SK-N-SH (cell line): Measurements from ENCODE around the gene FAM204A. TPM values are rescaled to one million over a fixed set of nuclear protein-coding genes. Genes with fewer than 3 reads are reported as not detected.

Experiments
- CTCF ChIA-PET: fragments of 300-600, 350-600 bp; formaldehyde crosslinking; extraction: SDS; loops from one replicate; lab custom pipeline; 2021; lab: Yijun Ruan, JAX
- POLR2A ChIA-PET: fragments of 350-600 bp; sonication (Branson Sonifier 250); formaldehyde crosslinking; extraction: SDS; loops from one replicate; lab custom pipeline; 2020; ENCODE audit warnings: antibody characterized with exemption, inconsistent platforms; lab: Yijun Ruan, JAX
- DNase-seq: peaks from one replicate; pipeline ENCODE4 v3.0.0; 2012
- H2AFZ ChIP-seq: fragments of 200-600 bp; sonication (generic); 2 replicates; pipeline ENCODE4 v1.8.1; 2016; ENCODE audit warnings: antibody characterized with exemption, mild to moderate bottlenecking, low read depth
- H3F3A ChIP-seq: fragments of 200-600 bp; sonication (generic); replicated peaks from 2 replicates; pipeline ENCODE3; 2016; ENCODE audit warnings: antibody characterized with exemption, mild to moderate bottlenecking; ENCODE audit not compliant: insufficient read depth
- H3K27ac ChIP-seq, 2 experiments: fragments of 200-500 bp in 1 of 2; fragments of 200-600 bp in 1 of 2; sonication (Bioruptor generic) in 1 of 2; sonication (generic), shearing (Covaris generic) in 1 of 2; 2 replicates each; pipeline versions ENCODE4 v1.5.1 to v1.6.1; 2014 to 2016; ENCODE audit warnings: low read depth in 2 of 2, inconsistent platforms in 1 of 2, low read length in 1 of 2, mild to moderate bottlenecking in 1 of 2, mixed read lengths in 1 of 2
- H3K27me3 ChIP-seq: fragments of 200-600 bp; sonication (generic), shearing (Covaris generic); 2 replicates; pipeline ENCODE4 v1.6.1; 2016; ENCODE audit warnings: mixed run types; ENCODE audit not compliant: insufficient read depth
- H3K36me3 ChIP-seq, 2 experiments: fragments of 200-500 bp in 1 of 2; fragments of 200-600 bp in 1 of 2; sonication (Bioruptor generic) in 1 of 2; sonication (generic) in 1 of 2; replicated peaks in 1 of 2; 2 replicates each; pipeline versions ENCODE3 to v1.5.1; 2014 to 2016; ENCODE audit warnings: low read length in 1 of 2, mild to moderate bottlenecking in 1 of 2; ENCODE audit not compliant: insufficient read depth in 2 of 2, control insufficient read depth in 1 of 2
- H3K4me1 ChIP-seq, 2 experiments: fragments of 200-500 bp in 1 of 2; fragments of 200-600 bp in 1 of 2; sonication (Bioruptor generic) in 1 of 2; sonication (generic), shearing (Covaris generic) in 1 of 2; 2 replicates each; pipeline versions ENCODE4 v1.5.1 to v1.6.1; 2014 to 2016; ENCODE audit warnings: low read depth in 1 of 2, low read length in 1 of 2, mixed run types in 1 of 2; ENCODE audit not compliant: insufficient read depth in 2 of 2, control insufficient read depth in 1 of 2
- H3K4me2 ChIP-seq: fragments of 200-600 bp; sonication (generic), shearing (Covaris generic); 2 replicates; pipeline ENCODE4 v1.6.1; 2017; ENCODE audit warnings: mixed run types
- H3K4me3 ChIP-seq, 2 experiments: fragments of 200-500 bp in 1 of 2; fragments of 200-600 bp in 1 of 2; sonication (Bioruptor generic) in 1 of 2; sonication (generic), shearing (Covaris generic) in 1 of 2; 2 replicates each; pipeline versions ENCODE4 v1.5.1 to v1.8.1; 2014 to 2016; ENCODE audit warnings: low read depth in 2 of 2, inconsistent platforms in 1 of 2, low read length in 1 of 2, mild to moderate bottlenecking in 1 of 2, mixed read lengths in 1 of 2, moderate library complexity in 1 of 2
- H3K79me2 ChIP-seq: fragments of 200-600 bp; sonication (generic); 2 replicates; pipeline ENCODE4 v1.8.1; 2017; ENCODE audit warnings: mild to moderate bottlenecking; ENCODE audit not compliant: insufficient read depth
- H3K9ac ChIP-seq: fragments of 200-600 bp; sonication (generic); 2 replicates; pipeline ENCODE4 v1.6.1; 2017; ENCODE audit warnings: mixed run types
- H3K9me2 ChIP-seq: fragments of 200-600 bp; sonication (generic); 2 replicates; pipeline ENCODE4 v1.6.1; 2017; ENCODE audit warnings: mixed run types
- H3K9me3 ChIP-seq: fragments of 200-600 bp; sonication (generic); 2 replicates; pipeline ENCODE4 v1.6.1; 2017; ENCODE audit warnings: mixed run types, mild to moderate bottlenecking, moderate library complexity
- H4K20me1 ChIP-seq: fragments of 200-600 bp; sonication (generic); 2 replicates; pipeline ENCODE4 v1.6.1; 2017; ENCODE audit warnings: mild to moderate bottlenecking, mixed run types; ENCODE audit not compliant: insufficient read depth
- CHD2 ChIP-seq: fragments of 150-350 bp; IDR thresholded peaks from 2 replicates; pipeline ENCODE4 v1.6.1; 2018; ENCODE audit warnings: low read length; ENCODE audit not compliant: partially characterized antibody
- ELF1 ChIP-seq: IDR thresholded peaks from 2 replicates; pipeline ENCODE4 v1.4.0; 2012
- EP300 ChIP-seq, 2 experiments: IDR thresholded peaks; 2 replicates each; pipeline versions ENCODE4 v1.4.0 to v1.6.1; 2012; ENCODE audit warnings: borderline replicate concordance in 1 of 2, low read depth in 1 of 2, low read length in 1 of 2
- EZH2phosphoT487 ChIP-seq: fragments of 200-600 bp; sonication (generic); IDR thresholded peaks from 2 replicates; pipeline ENCODE4 v1.6.1; 2017; ENCODE audit warnings: low read depth, mixed run types, mild to moderate bottlenecking, antibody characterized with exemption, moderate library complexity, borderline replicate concordance
- GABPA ChIP-seq: IDR thresholded peaks from 2 replicates; pipeline ENCODE4 v1.4.0; 2012; ENCODE audit warnings: low read depth, mild to moderate bottlenecking
- JUND ChIP-seq: IDR thresholded peaks from 2 replicates; pipeline ENCODE4 v1.4.0; 2012
- MEF2A ChIP-seq: IDR thresholded peaks from 2 replicates; pipeline ENCODE4 v1.4.0; 2012; ENCODE audit warnings: low read depth, borderline replicate concordance
- MXI1 ChIP-seq: IDR thresholded peaks from 2 replicates; pipeline ENCODE4 v1.6.1; 2012; ENCODE audit warnings: mild to moderate bottlenecking, low read depth, low read length, improper control_type of control experiment
- NFIC ChIP-seq: IDR thresholded peaks from 2 replicates; pipeline ENCODE4 v1.4.0; 2012; ENCODE audit warnings: borderline replicate concordance
- RAD21 ChIP-seq: IDR thresholded peaks from 2 replicates; pipeline ENCODE4 v1.6.1; 2012; ENCODE audit warnings: mild to moderate bottlenecking, low read length
- REST ChIP-seq: IDR thresholded peaks from 2 replicates; pipeline ENCODE4 v1.6.1; 2012; ENCODE audit warnings: mild to moderate bottlenecking, low read depth, low read length, moderate library complexity
- RFX5 ChIP-seq: IDR thresholded peaks from 2 replicates; pipeline ENCODE4 v1.6.1; 2012; ENCODE audit warnings: mild to moderate bottlenecking, improper control_type of control experiment, low read length
- SMC3 ChIP-seq: IDR thresholded peaks from 2 replicates; pipeline ENCODE4 v1.6.1; 2012; ENCODE audit warnings: low read depth, low read length, improper control_type of control experiment
- TCF12 ChIP-seq: IDR thresholded peaks from 2 replicates; pipeline ENCODE4 v1.4.0; 2012
- TEAD4 ChIP-seq: IDR thresholded peaks from 2 replicates; pipeline ENCODE4 v1.4.0; 2012; ENCODE audit warnings: mild to moderate bottlenecking, borderline replicate concordance; ENCODE audit not compliant: insufficient read depth
- USF2 ChIP-seq: fragments of 150-350 bp; IDR thresholded peaks from 2 replicates; pipeline ENCODE4 v1.6.1; 2017; ENCODE audit warnings: antibody characterized with exemption, low read length, low read depth, borderline replicate concordance
- YY1 ChIP-seq: IDR thresholded peaks from 2 replicates; pipeline ENCODE4 v1.4.0; 2012; ENCODE audit warnings: low read depth, mild to moderate bottlenecking
- ZBTB33 ChIP-seq: IDR thresholded peaks from 2 replicates; pipeline ENCODE4 v1.4.0; 2012; ENCODE audit warnings: low read depth, borderline replicate concordance
- WGBS: methylation state at CpG from one replicate; pipeline ENCODE4 v1.1.6; 2017; ENCODE audit warnings: low lambda C conversion rate; 5-methylcytosine and 5-hydroxymethylcytosine counted together
- polyA plus RNA-seq, 3 experiments: library from polyadenylated mRNA; depleted of rRNA; stranded (reverse); fragments of >200 nt; gene quantifications; 2 replicates each; pipeline ENCODE4 v1.2.3, GENCODE V29; 2012
- TF ChIP-seq, protein P1 (sequence below): IDR thresholded peaks from 2 replicates; pipeline ENCODE4; 2012
- TF ChIP-seq, protein P2 (sequence below): fragments of 200-600 bp; sonication (generic); IDR thresholded peaks from 2 replicates; pipeline ENCODE4 v1.6.1; 2017; ENCODE audit warnings: antibody characterized with exemption, mild to moderate bottlenecking, moderate library complexity

Gene FAM204A
- polyA plus RNA-seq, 1 of the 3 experiments (the other 2 are of a cell fraction) = 10.8 TPM

- Histone ChIP-seq H3F3A (no peaks in the 10 kb centered on the region), H3K9me2 (no peaks in the 10 kb centered on the region), H3K27ac (no peak overlapping the region), H4K20me1 (no peaks in the 10 kb centered on the region), H3K79me2 (no peaks in the 10 kb centered on the region), H3K4me2 (no peak overlapping the region), H3K9ac (no peak overlapping the region), H3K4me3 (no peak overlapping the region), H3K27me3 (no peaks in the 10 kb centered on the region), H3K9me3 (no peaks in the 10 kb centered on the region), H2AFZ (no peak overlapping the region), H3K36me3 (no peaks in the 10 kb centered on the region), H3K4me1 (peaks cover 0 to 10% of the 10 kb centered on the region in 2 experiments; a peak in 1 of 4 replicates)
- 23% methylated on average over 2 of the region's 2 CpGs for WGBS
- DNase-seq = no peak
- ChIA-PET POLR2A (no interaction called here), CTCF (no interaction called here)
- no peak for TF ChIP-seq RFX5
- no peak for TF ChIP-seq JUND
- no peak for TF ChIP-seq EZH2phosphoT487
- no peak for TF ChIP-seq YY1
- TF ChIP-seq NFIC = no peak
- TF ChIP-seq ZBTB33 = no peak
- no peak for TF ChIP-seq TEAD4
Measured at GRCh38 chr10:118277871-118278270, 64.3 kb downstream of the FAM204A start.

DNA sequence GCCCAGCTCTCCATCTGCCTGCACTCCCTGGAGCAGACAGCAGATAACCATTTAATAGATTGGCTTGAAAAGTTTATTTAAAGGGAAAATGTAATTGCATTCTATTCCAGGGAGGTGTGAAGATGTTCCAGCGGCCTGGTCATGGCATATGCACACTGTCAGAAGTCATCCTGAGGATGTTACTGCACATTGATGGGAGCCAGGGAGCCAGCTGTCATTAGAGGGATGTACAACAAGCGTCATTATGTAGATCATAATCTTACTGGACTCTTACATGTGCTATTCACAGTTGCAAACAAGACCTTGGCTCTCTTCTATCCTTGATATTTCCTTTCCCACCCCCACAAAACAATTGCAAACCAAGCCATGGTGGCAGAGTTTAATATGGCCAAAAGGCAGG, 65.4 kb downstream of the FAM204A start:
- Histone ChIP-seq H3K27ac (no peak overlapping the region; a peak in 1 of 4 replicates), H3K4me3 (no peak overlapping the region), H3K4me2 (no peak overlapping the region), H3K9me2 (no peaks in the 10 kb centered on the region), H3F3A (no peaks in the 10 kb centered on the region), H2AFZ (no peak overlapping the region), H3K27me3 (no peaks in the 10 kb centered on the region), H3K36me3 (no peaks in the 10 kb centered on the region), H3K9me3 (no peaks in the 10 kb centered on the region), H3K4me1 (peaks cover 0 to 10% of the 10 kb centered on the region in 2 experiments; a peak in 1 of 4 replicates), H3K79me2 (no peaks in the 10 kb centered on the region), H4K20me1 (no peaks in the 10 kb centered on the region), H3K9ac (no peak overlapping the region)
- ChIA-PET CTCF (interaction anchor here (1.7 kb wide), 1 partner anchor 17 kb away, joined by 6 read pairs; no protein-coding TSS in a partner anchor), POLR2A (no interaction called here)
- DNase-seq = peak; percentile 67
- WGBS = 3% methylated on average over 2 of the region's 2 CpGs
- TF ChIP-seq ELF1 (no peak), USF2 (no peak), EP300 (IDR thresholded peaks at IDR 0.05; ENCODE audit: borderline replicate concordance in 1 of 2, low read depth in 1 of 2, low read length in 1 of 2) (peak in 1 of 2 experiments; percentile 86; a peak in 2 of 4 replicates), SMC3 (no peak), TCF12 (no peak), CHD2 (no peak), MEF2A (no peak), MXI1 (peak; percentile 16; the same call in 1 of the 2 replicates), GABPA (no peak), TEAD4 (no peak), REST (no peak), RAD21 (no peak)
- TF ChIP-seq, protein P1, sequence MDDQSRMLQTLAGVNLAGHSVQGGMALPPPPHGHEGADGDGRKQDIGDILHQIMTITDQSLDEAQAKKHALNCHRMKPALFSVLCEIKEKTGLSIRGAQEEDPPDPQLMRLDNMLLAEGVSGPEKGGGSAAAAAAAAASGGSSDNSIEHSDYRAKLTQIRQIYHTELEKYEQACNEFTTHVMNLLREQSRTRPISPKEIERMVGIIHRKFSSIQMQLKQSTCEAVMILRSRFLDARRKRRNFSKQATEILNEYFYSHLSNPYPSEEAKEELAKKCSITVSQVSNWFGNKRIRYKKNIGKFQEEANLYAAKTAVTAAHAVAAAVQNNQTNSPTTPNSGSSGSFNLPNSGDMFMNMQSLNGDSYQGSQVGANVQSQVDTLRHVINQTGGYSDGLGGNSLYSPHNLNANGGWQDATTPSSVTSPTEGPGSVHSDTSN = no peak
- TF ChIP-seq, protein P2, sequence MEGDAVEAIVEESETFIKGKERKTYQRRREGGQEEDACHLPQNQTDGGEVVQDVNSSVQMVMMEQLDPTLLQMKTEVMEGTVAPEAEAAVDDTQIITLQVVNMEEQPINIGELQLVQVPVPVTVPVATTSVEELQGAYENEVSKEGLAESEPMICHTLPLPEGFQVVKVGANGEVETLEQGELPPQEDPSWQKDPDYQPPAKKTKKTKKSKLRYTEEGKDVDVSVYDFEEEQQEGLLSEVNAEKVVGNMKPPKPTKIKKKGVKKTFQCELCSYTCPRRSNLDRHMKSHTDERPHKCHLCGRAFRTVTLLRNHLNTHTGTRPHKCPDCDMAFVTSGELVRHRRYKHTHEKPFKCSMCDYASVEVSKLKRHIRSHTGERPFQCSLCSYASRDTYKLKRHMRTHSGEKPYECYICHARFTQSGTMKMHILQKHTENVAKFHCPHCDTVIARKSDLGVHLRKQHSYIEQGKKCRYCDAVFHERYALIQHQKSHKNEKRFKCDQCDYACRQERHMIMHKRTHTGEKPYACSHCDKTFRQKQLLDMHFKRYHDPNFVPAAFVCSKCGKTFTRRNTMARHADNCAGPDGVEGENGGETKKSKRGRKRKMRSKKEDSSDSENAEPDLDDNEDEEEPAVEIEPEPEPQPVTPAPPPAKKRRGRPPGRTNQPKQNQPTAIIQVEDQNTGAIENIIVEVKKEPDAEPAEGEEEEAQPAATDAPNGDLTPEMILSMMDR = no peak
